Measurements from ENCODE around the gene GABRB1. TPM values are rescaled to one million over a fixed set of nuclear protein-coding genes. Genes with fewer than 3 reads are reported as not detected.

The GABRB1 gene
- total and polyA plus RNA-seq, 2 donors (not counting 3 experiments of a cell fraction or from before 2014, with no cell fraction given), result not detected

- Histone ChIP-seq H3K4me3 (replicated peaks in 1 of 3; ENCODE audit: insufficient read depth in 1 of 3, low read depth in 1 of 3, low read length in 3 of 3) (no peak overlapping the region), H3K9me3 (replicated peaks; ENCODE audit: control insufficient read depth, insufficient read depth, low read length) (no peaks in the 10 kb centered on the region), H3K4me2 (ENCODE audit: insufficient read depth, low read length) (no peak overlapping the region), H3K79me2 (ENCODE audit: control insufficient read depth, insufficient read depth, low read length) (no peaks in the 10 kb centered on the region), H4K20me1 (replicated peaks; ENCODE audit: control insufficient read depth, extremely low read depth, insufficient read depth, low read length) (peaks cover 3% of the 10 kb centered on the region), H3K9me1 (replicated peaks; ENCODE audit: control insufficient read depth, extremely low read depth, insufficient read depth, low read length) (no peaks in the 10 kb centered on the region), H3K4me1 (ENCODE audit: control insufficient read depth, extremely low read depth, insufficient read depth, low read length) (no peaks in the 10 kb centered on the region), H3K27me3 (ENCODE audit: control insufficient read depth in 2 of 2, insufficient read depth in 2 of 2, low read length in 2 of 2) (no peaks in the 10 kb centered on the region), H3K36me3 (ENCODE audit: control insufficient read depth in 2 of 2, extremely low read depth in 1 of 2, insufficient read depth in 2 of 2, low read length in 2 of 2) (no peaks in the 10 kb centered on the region), H2AFZ (ENCODE audit: low read depth, low read length) (no peak overlapping the region), H3K9ac (replicated peaks; ENCODE audit: extremely low read depth, insufficient read depth, low read length) (no peak overlapping the region), H3K27ac (ENCODE audit: insufficient read depth, low read depth, low read length) (no peak overlapping the region)
- TF ChIP-seq MYC (IDR thresholded peaks at IDR 0.05; ENCODE audit: low read depth, low read length) (no peak), FOS (IDR thresholded peaks at IDR 0.05; ENCODE audit: borderline replicate concordance, insufficient read depth, low read length) (no peak), MAX (IDR thresholded peaks at IDR 0.05; ENCODE audit: insufficient read depth, insufficient read length) (no peak), JUN (IDR thresholded peaks at IDR 0.05; ENCODE audit: borderline replicate concordance, insufficient read depth, insufficient read length, low read depth) (no peak), EZH2 (IDR thresholded peaks at IDR 0.05; ENCODE audit: borderline replicate concordance, low read depth, low read length, severe bottlenecking) (no peak), CTCF (IDR thresholded peaks at IDR 0.05; ENCODE audit: extremely low read depth in 1 of 2, insufficient read depth in 1 of 2, low read depth in 1 of 2, low read length in 2 of 2) (no peak), POLR2AphosphoS5 (IDR thresholded peaks at IDR 0.05; ENCODE audit: insufficient read depth, low read depth, low read length) (no peak)
- no peak for DNase-seq (ENCODE audit: low read depth, low spot score)
- intact Hi-C loops (cut with micrococcal nuclease), result no loop called here
- dilution Hi-C loops (cut with MboI; ENCODE audit: extremely low pct_ligation_motif_present, low sequenced_read_pairs), result no loop called here
- FAIRE-seq, result no peak
- ChIA-PET POLR2A (no interaction called here), CTCF (no interaction called here)
- no TSS peak for BruUV-seq (replicated peaks)
These were observed 187.3 kb downstream of the GABRB1 start for GRCh38 chr4:47218631-47219030.

Data from endothelial cell of umbilical vein (primary cell).